ENCODE measurements around the gene CCSER1.

CCSER1 gene

GRCh38 chr4:91497892-91498291 lies 1370.7 kb downstream of the CCSER1 start:
- H3K9me3 ChIP-seq (ENCODE audit: control insufficient read depth in 1 of 2, low read length in 2 of 2): no peaks in the 10 kb centered on the region
- no peak overlapping the region for H3K4me3 ChIP-seq (ENCODE audit: low read depth in 1 of 2, low read length in 2 of 2)
- no peaks in the 10 kb centered on the region for H3K27me3 ChIP-seq (ENCODE audit: low read depth, low read length)
- no peaks in the 10 kb centered on the region for H3K4me1 ChIP-seq (ENCODE audit: control insufficient read depth in 1 of 2, insufficient read depth in 2 of 2, low read length in 2 of 2)
- H3K36me3 ChIP-seq (ENCODE audit: control insufficient read depth in 1 of 2, insufficient read depth in 2 of 2, low read length in 2 of 2): no peaks in the 10 kb centered on the region
- H3K27ac ChIP-seq (ENCODE audit: low read length): no peak overlapping the region

- H3K27ac ChIP-seq (ENCODE audit: low read length): no peak overlapping the region
- no peak overlapping the region for H3K4me3 ChIP-seq (ENCODE audit: low read depth in 1 of 2, low read length in 2 of 2)
- H3K9me3 ChIP-seq (ENCODE audit: control insufficient read depth in 1 of 2, low read length in 2 of 2): no peaks in the 10 kb centered on the region
- H3K4me1 ChIP-seq (ENCODE audit: control insufficient read depth in 1 of 2, insufficient read depth in 2 of 2, low read length in 2 of 2): no peaks in the 10 kb centered on the region
- no peaks in the 10 kb centered on the region for H3K27me3 ChIP-seq (ENCODE audit: low read depth, low read length)
- H3K36me3 ChIP-seq (ENCODE audit: control insufficient read depth in 1 of 2, insufficient read depth in 2 of 2, low read length in 2 of 2): no peaks in the 10 kb centered on the region
Measured at GRCh38 chr4:91502365-91502764, 1375.2 kb downstream of the CCSER1 start.

DNA sequence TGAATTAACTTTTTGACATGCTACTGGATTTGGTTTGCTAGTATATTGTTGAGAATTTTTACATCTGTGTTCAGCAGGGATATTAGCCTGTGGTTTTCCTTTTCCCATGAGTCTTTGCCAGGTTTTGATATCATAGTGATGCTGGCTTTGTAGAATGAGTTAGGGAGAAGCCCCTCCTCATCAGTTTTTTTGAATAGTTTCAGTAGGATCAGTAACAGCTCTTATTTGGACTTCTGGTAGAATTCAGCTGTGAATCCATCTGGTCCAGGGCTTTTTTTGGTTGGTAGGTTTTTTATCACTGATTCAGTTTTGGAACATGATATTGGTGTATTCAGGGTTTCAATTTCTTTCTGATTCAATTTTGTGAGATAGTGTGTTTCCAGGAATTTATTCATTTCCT lies 1386.1 kb downstream of the CCSER1 start:
- Histone ChIP-seq H3K9me3 (ENCODE audit: control insufficient read depth in 1 of 2, low read length in 2 of 2) (peaks cover 6 to 14% of the 10 kb centered on the region in 2 donors), H3K36me3 (ENCODE audit: control insufficient read depth in 1 of 2, insufficient read depth in 2 of 2, low read length in 2 of 2) (no peaks in the 10 kb centered on the region), H3K27me3 (ENCODE audit: low read depth, low read length) (no peaks in the 10 kb centered on the region), H3K4me3 (ENCODE audit: low read depth in 1 of 2, low read length in 2 of 2) (no peak overlapping the region), H3K4me1 (ENCODE audit: control insufficient read depth in 1 of 2, insufficient read depth in 2 of 2, low read length in 2 of 2) (no peaks in the 10 kb centered on the region), H3K27ac (ENCODE audit: low read length) (no peak overlapping the region)

- Histone ChIP-seq H3K9me3 (ENCODE audit: control insufficient read depth in 1 of 2, low read length in 2 of 2) (peaks cover 0 to 16% of the 10 kb centered on the region in 2 donors), H3K27ac (ENCODE audit: low read length) (no peak overlapping the region), H3K36me3 (ENCODE audit: control insufficient read depth in 1 of 2, insufficient read depth in 2 of 2, low read length in 2 of 2) (no peaks in the 10 kb centered on the region), H3K4me3 (ENCODE audit: low read depth in 1 of 2, low read length in 2 of 2) (no peak overlapping the region), H3K27me3 (ENCODE audit: low read depth, low read length) (no peaks in the 10 kb centered on the region), H3K4me1 (ENCODE audit: control insufficient read depth in 1 of 2, insufficient read depth in 2 of 2, low read length in 2 of 2) (no peaks in the 10 kb centered on the region)
Measured at GRCh38 chr4:91519155-91519554, 1392.0 kb downstream of the CCSER1 start.

GRCh38 chr4:91525621-91526020 lies 1398.4 kb downstream of the CCSER1 start:
- no peaks in the 10 kb centered on the region for H3K4me1 ChIP-seq (ENCODE audit: control insufficient read depth in 1 of 2, insufficient read depth in 2 of 2, low read length in 2 of 2)
- no peaks in the 10 kb centered on the region for H3K36me3 ChIP-seq (ENCODE audit: control insufficient read depth in 1 of 2, insufficient read depth in 2 of 2, low read length in 2 of 2)
- H3K27me3 ChIP-seq (ENCODE audit: low read depth, low read length): no peaks in the 10 kb centered on the region
- peaks cover 0 to 4% of the 10 kb centered on the region in 2 donors for H3K9me3 ChIP-seq (ENCODE audit: control insufficient read depth in 1 of 2, low read length in 2 of 2)
- no peak overlapping the region for H3K4me3 ChIP-seq (ENCODE audit: low read depth in 1 of 2, low read length in 2 of 2)
- H3K27ac ChIP-seq (ENCODE audit: low read length): no peak overlapping the region

DNA sequence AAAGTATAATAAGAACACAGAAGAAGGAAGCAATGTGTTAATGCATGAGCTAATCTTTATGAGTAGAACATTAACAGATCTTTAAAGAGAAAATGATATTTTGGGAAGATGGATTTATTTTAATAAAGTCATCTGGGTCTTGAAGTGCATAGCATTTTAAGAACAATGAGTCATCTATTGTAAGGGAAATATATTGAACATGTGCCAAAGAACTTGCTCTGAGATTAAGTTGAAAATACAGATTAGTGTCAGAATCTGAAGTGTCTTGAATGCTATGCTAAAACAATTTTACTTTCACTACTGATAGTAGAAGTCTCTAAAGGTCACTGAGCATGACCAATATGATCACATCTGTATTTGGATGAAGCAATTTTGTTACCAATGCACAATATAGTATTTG lies 1399.9 kb downstream of the CCSER1 start:
- Histone ChIP-seq H3K27ac (ENCODE audit: low read length) (no peak overlapping the region), H3K36me3 (ENCODE audit: control insufficient read depth in 1 of 2, insufficient read depth in 2 of 2, low read length in 2 of 2) (no peaks in the 10 kb centered on the region), H3K4me1 (ENCODE audit: control insufficient read depth in 1 of 2, insufficient read depth in 2 of 2, low read length in 2 of 2) (no peaks in the 10 kb centered on the region), H3K4me3 (ENCODE audit: low read depth in 1 of 2, low read length in 2 of 2) (no peak overlapping the region), H3K9me3 (ENCODE audit: control insufficient read depth in 1 of 2, low read length in 2 of 2) (peaks cover 0 to 3% of the 10 kb centered on the region in 2 donors), H3K27me3 (ENCODE audit: low read depth, low read length) (no peaks in the 10 kb centered on the region)

GRCh38 chr4:91567594-91567993 lies 1440.4 kb downstream of the CCSER1 start:
- H3K4me1 ChIP-seq (ENCODE audit: control insufficient read depth in 1 of 2, insufficient read depth in 2 of 2, low read length in 2 of 2): no peaks in the 10 kb centered on the region
- H3K27ac ChIP-seq (ENCODE audit: low read length): no peak overlapping the region
- no peaks in the 10 kb centered on the region for H3K27me3 ChIP-seq (ENCODE audit: low read depth, low read length)
- H3K9me3 ChIP-seq (ENCODE audit: control insufficient read depth in 1 of 2, low read length in 2 of 2): peaks cover 0 to 13% of the 10 kb centered on the region in 2 donors
- H3K4me3 ChIP-seq (ENCODE audit: low read depth in 1 of 2, low read length in 2 of 2): no peak overlapping the region
- no peaks in the 10 kb centered on the region for H3K36me3 ChIP-seq (ENCODE audit: control insufficient read depth in 1 of 2, insufficient read depth in 2 of 2, low read length in 2 of 2)

- no peaks in the 10 kb centered on the region for H3K36me3 ChIP-seq (ENCODE audit: control insufficient read depth in 1 of 2, insufficient read depth in 2 of 2, low read length in 2 of 2)
- H3K9me3 ChIP-seq (ENCODE audit: control insufficient read depth in 1 of 2, low read length in 2 of 2): no peaks in the 10 kb centered on the region
- no peak overlapping the region for H3K27ac ChIP-seq (ENCODE audit: low read length)
- H3K27me3 ChIP-seq (ENCODE audit: low read depth, low read length): no peaks in the 10 kb centered on the region
- H3K4me1 ChIP-seq (ENCODE audit: control insufficient read depth in 1 of 2, insufficient read depth in 2 of 2, low read length in 2 of 2): no peaks in the 10 kb centered on the region
- no peak overlapping the region for H3K4me3 ChIP-seq (ENCODE audit: low read depth in 1 of 2, low read length in 2 of 2)
Measured at GRCh38 chr4:91577864-91578263, 1450.7 kb downstream of the CCSER1 start.

DNA sequence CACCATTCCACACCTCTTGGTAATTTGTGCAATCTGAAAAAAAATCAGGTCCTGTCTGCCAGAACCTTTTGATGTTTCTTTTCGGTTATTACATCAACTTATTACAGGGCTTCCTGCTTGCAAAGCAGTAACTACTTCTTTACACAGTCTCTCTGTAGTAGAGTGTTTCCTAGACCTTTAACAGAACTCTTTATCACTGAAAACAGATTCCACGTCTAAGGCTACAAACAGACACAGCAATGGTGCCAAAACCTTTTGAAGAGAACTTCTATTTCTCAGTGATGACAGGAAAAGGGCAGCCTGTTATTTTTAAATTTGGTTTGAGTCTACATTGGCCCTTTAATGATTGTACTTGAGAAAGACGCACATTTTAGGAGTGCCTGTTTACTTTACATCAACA lies 1463.1 kb downstream of the CCSER1 start:
- Histone ChIP-seq H3K27me3 (ENCODE audit: low read depth, low read length) (no peaks in the 10 kb centered on the region), H3K36me3 (ENCODE audit: control insufficient read depth in 1 of 2, insufficient read depth in 2 of 2, low read length in 2 of 2) (no peaks in the 10 kb centered on the region), H3K4me1 (ENCODE audit: control insufficient read depth in 1 of 2, insufficient read depth in 2 of 2, low read length in 2 of 2) (no peaks in the 10 kb centered on the region), H3K27ac (ENCODE audit: low read length) (no peak overlapping the region), H3K9me3 (ENCODE audit: control insufficient read depth in 1 of 2, low read length in 2 of 2) (no peaks in the 10 kb centered on the region), H3K4me3 (ENCODE audit: low read depth in 1 of 2, low read length in 2 of 2) (no peak overlapping the region)

DNA sequence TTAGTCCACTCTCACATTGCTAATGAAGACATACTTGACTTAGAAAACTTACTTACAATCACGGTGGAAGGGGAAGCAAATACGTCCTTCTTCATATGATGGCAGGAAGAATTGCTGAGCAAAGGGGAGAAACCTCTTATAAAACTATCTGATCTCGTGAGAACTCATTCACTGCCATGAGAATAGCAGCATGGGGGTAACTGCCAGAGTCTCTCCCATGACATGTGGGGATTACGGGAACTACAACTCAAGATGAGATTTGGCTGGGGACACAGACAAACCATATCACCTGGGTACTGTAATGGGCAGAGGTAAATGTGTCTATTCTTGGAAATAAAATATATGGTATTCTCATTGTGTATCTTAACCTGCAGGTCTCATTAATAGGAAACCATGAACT lies 1464.9 kb downstream of the CCSER1 start:
- Histone ChIP-seq H3K4me1 (ENCODE audit: control insufficient read depth in 1 of 2, insufficient read depth in 2 of 2, low read length in 2 of 2) (no peaks in the 10 kb centered on the region), H3K9me3 (ENCODE audit: control insufficient read depth in 1 of 2, low read length in 2 of 2) (no peaks in the 10 kb centered on the region), H3K4me3 (ENCODE audit: low read depth in 1 of 2, low read length in 2 of 2) (no peak overlapping the region), H3K27me3 (ENCODE audit: low read depth, low read length) (no peaks in the 10 kb centered on the region), H3K36me3 (ENCODE audit: control insufficient read depth in 1 of 2, insufficient read depth in 2 of 2, low read length in 2 of 2) (no peaks in the 10 kb centered on the region), H3K27ac (ENCODE audit: low read length) (no peak overlapping the region)

DNA sequence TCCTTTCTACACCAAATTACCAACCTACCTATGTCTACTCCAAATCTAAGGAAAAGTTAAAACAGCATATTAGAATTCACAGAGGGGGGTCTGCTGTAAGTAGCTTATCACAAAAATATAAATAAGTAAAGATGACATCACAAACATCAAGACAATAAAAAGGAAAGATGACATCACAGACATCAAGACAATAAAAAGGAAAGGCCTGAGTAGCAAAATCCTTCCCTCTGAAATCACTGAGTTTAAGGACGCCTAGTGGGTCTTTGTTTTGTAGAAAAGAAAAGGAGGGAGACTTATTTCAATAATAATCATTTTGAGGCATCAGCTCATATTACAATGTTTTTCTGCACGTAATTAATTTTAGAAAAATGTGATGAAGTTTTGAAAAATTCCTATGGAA lies 1469.5 kb downstream of the CCSER1 start:
- Histone ChIP-seq H3K27ac (ENCODE audit: low read length) (no peak overlapping the region), H3K9me3 (ENCODE audit: control insufficient read depth in 1 of 2, low read length in 2 of 2) (no peaks in the 10 kb centered on the region), H3K36me3 (ENCODE audit: control insufficient read depth in 1 of 2, insufficient read depth in 2 of 2, low read length in 2 of 2) (no peaks in the 10 kb centered on the region), H3K4me1 (ENCODE audit: control insufficient read depth in 1 of 2, insufficient read depth in 2 of 2, low read length in 2 of 2) (no peaks in the 10 kb centered on the region), H3K27me3 (ENCODE audit: low read depth, low read length) (no peaks in the 10 kb centered on the region), H3K4me3 (ENCODE audit: low read depth in 1 of 2, low read length in 2 of 2) (no peak overlapping the region)

DNA sequence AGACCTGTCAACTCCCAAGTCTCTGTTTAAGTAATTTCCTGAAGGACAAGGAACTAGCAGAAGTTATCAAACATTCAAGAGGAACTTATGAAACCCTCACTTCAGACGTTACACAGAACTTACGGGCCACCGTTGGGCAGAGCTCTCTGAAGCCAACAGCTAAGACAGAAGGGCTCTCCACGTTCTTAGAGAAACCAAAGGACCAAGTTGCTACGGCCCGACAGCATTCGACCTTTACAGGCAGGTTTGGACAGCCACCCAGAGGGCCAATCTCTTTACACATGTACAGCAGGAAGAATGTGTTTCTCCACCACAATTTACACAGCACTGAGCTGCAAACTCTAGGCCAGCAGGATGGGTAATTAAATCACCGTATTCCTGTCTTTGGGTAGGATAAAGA lies 1471.5 kb downstream of the CCSER1 start:
- Histone ChIP-seq H3K36me3 (ENCODE audit: control insufficient read depth in 1 of 2, insufficient read depth in 2 of 2, low read length in 2 of 2) (no peaks in the 10 kb centered on the region), H3K27me3 (ENCODE audit: low read depth, low read length) (no peaks in the 10 kb centered on the region), H3K4me1 (ENCODE audit: control insufficient read depth in 1 of 2, insufficient read depth in 2 of 2, low read length in 2 of 2) (no peaks in the 10 kb centered on the region), H3K4me3 (ENCODE audit: low read depth in 1 of 2, low read length in 2 of 2) (no peak overlapping the region), H3K9me3 (ENCODE audit: control insufficient read depth in 1 of 2, low read length in 2 of 2) (no peaks in the 10 kb centered on the region), H3K27ac (ENCODE audit: low read length) (no peak overlapping the region)
